DND-41 (cell line): ENCODE measurements around the gene SLC39A9.
"Not testable (repeated sequence)": the region's sequence is repeated elsewhere in the genome, so short reads cannot be mapped to it uniquely, and the experiment has no call there.

Experiments
- CTCF ChIP-seq: IDR thresholded peaks from 2 replicates; pipeline ENCODE4 v1.5.1; 2012; ENCODE audit warnings: borderline replicate concordance, low read length, moderate library complexity, mild to moderate bottlenecking; ENCODE audit not compliant: poor library complexity, severe bottlenecking; ENCODE audit errors: extremely low read depth
- EZH2 ChIP-seq: IDR thresholded peaks from 3 replicates; pipeline ENCODE4 v1.6.1; 2012; ENCODE audit warnings: borderline replicate concordance, low read depth, mild to moderate bottlenecking, moderate library complexity, low read length, inconsistent platforms; ENCODE audit not compliant: severe bottlenecking

GRCh38 chr14:69476824-69477450 is 78.4 kb downstream of the SLC39A9 start:
- TF ChIP-seq CTCF, EZH2: not testable (repeated sequence)
